Left renal cortex interstitium (tissue), 4 donors: Measurements from ENCODE around the gene CDHR1. TPM values are rescaled to one million over a fixed set of nuclear protein-coding genes. Genes with fewer than 3 reads are reported as not detected.

ENCODE experiments used
- DNase-seq, 4 donors: peaks; one replicate each; pipeline ENCODE4 v3.0.0-alpha.2; 2013; ENCODE audit warnings: low read depth in 4 of 4, low spot score in 2 of 4, missing footprints in 1 of 4
- polyA plus RNA-seq, 4 donors: library from polyadenylated mRNA; unstranded; fragments of 120-200 nt; gene quantifications; one replicate each; pipeline ENCODE4 v1.2.1, GENCODE V29; 2013; ENCODE audit not compliant: insufficient read length in 4 of 4

Gene CDHR1
- polyA plus RNA-seq, 4 donors: 0.64 to 0.99 (median 0.75) TPM

- no peak for DNase-seq
Measured at GRCh38 chr10:84196941-84197340, 2.6 kb downstream of the CDHR1 start.

GRCh38 chr10:84197643-84198042 lies 3.3 kb downstream of the CDHR1 start:
- DNase-seq: no peak

DNA sequence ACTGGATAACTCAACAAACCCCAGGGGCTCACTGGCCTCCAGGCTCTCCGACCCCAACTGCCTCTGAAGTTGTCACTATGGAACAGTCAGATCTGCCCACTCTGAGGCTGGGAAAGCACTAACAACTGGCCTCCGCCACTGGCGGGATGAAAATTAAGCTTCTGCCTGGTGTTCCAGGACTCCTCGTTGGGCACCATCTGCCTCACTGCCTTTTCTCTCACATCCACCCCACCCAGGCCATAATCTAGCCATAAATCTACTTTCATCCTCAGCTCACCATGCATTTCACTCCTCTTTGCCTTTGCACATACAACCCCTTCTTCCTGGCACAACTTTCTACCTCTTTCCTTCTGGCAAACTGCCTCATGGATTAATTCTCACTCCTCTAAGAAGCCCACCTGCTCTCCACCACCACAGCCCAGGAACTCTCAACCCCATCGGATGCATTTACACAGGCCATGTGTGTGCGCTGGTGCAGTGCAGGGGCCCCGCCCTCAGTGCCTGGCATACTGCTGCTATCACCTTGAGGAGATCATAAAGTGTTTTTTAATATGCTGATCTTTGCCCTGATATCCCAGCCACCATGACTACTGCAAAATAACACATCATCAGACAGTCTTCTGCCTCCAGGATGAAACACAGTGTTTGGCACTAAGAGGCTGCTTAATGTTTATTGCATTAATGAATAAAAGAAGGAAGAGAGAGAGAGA lies 4.0 kb downstream of the CDHR1 start:
- DNase-seq: no peak

GRCh38 chr10:84200537-84201243 lies 6.4 kb downstream of the CDHR1 start:
- no peak for DNase-seq

DNA sequence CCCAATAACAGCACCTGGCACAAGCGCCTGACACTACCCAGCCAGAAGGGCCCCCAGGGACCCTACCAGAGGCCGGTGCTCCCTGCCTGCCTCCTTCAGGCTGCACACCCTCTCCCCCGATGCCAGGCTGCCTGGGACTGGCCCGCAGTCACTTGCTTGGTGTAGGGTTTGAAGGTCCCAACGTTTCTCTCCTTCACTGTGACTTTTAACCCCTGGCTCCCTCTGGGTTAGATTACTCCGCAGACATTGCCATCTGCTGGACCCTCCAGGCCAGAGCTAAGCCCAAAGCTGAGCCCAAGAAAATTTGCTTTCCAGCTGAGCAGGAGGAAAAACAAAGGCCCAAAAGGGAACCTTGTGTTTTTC lies 6.9 kb downstream of the CDHR1 start:
- DNase-seq: no peak

DNA sequence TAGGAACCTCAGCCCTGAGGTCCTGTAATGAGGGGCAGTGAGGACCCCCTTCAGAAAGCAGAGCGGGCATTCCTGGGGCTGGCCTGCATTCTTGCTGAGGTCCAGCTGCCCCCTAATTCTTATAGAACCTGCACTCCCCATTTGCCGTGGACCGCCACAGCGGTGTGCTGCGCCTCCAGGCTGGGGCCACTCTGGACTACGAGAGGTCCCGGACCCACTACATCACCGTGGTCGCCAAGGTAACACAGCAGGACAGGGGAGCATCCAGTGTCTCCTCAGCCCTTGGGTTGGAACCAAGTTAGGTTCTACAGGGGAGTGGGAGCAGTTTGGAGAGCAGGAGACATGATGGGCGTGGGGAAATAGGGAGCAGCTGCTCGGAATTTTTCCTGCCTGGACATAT lies 7.3 kb downstream of the CDHR1 start:
- no peak for DNase-seq

DNA sequence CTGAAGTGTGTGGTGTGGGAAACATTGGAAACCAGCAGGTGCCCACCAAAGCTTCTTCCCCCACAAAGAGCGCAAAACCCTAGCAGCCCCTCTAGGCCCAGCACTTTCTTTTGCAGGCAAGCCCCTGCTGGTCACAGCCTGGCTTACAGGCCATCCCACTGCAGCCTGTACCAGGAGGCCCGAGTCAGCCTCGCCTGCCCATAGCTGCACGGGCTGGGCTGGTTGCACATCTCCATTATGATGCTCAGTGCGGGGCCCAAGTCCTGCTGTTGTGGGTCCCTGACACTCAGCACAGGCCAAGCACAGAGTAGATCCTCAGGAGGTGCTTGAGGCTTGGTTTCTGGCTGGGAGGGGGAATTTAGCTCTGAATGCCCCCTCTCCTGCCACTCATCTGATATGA lies 8.0 kb downstream of the CDHR1 start:
- no peak for DNase-seq

DNA sequence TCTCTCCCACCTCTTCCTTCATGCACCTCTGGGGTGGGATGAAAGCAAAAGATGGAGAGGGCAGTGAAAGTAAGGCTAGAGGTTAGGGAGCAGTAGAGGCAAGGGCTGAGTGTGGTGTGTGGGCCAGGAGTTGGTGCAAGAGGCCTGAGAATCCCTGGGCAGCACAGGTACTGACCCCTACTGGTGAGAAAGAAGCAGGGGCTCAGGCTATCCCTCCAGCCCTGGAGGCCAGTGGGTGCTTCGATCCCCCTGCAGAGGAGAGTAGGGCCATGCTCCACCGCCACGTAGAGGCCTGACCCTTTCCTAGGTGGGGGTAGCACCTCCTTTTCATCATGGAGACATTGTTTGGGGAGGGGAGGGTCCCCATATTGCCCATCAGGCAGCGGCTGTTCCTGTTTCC lies 9.8 kb downstream of the CDHR1 start:
- DNase-seq: no peak

DNA sequence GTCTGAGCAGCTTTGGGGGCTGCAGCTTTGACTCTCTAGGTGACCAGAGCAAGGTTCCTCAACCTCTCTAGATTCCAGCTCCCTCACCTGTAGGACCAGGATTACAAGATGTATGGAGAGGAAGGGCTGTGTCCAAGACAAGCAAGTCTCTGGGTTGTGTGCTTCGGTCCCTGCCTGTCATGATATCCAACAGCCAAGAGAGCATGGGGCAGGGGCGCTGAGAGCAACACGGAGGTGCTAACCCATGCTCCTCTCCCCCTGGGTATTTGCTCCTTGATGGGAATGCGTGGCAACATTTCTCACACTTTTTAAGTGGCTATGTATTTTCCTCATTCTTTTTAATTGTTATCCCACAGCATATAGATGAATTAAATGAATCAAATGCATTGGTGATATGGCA lies 10.3 kb downstream of the CDHR1 start:
- DNase-seq: no peak

DNA sequence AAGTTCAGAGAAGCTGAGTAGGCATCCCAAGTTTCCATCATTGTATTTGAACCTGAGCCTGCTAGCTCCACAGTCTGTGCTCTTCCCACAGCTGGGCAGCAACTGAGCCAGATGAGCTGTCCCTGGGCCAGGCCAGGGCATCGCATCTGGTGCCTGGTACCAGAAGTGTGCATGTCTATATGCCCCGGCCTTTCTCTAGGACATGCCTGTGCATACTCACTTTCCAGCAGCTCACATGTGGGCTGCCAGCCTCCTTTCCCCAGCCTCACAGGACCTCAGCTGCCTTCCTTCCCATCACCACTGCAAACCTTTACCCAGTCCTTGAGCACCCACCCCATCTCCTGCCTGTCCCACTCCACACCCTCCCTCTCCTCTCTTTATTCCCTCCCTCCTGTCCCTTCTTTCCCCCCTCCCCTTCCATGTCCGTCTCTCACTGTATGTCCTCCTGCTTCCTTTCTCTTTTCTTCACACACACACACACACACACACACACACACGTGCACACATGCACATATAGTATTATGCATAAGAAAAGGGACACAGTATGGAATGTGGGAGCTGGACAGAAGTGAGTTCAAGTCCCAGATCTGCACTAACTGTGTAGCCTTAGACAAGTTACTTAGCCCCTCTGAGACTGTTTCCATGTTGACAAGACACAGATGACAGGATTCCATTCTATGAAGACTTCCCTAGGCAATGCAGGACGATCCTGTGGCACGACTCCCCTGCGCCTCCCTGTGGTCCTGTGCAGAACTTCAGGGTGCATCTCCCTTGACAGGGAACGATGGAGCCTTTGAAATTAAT lies 10.9 kb downstream of the CDHR1 start:
- DNase-seq: peak in 1 of 4 donors; percentile 16

DNA sequence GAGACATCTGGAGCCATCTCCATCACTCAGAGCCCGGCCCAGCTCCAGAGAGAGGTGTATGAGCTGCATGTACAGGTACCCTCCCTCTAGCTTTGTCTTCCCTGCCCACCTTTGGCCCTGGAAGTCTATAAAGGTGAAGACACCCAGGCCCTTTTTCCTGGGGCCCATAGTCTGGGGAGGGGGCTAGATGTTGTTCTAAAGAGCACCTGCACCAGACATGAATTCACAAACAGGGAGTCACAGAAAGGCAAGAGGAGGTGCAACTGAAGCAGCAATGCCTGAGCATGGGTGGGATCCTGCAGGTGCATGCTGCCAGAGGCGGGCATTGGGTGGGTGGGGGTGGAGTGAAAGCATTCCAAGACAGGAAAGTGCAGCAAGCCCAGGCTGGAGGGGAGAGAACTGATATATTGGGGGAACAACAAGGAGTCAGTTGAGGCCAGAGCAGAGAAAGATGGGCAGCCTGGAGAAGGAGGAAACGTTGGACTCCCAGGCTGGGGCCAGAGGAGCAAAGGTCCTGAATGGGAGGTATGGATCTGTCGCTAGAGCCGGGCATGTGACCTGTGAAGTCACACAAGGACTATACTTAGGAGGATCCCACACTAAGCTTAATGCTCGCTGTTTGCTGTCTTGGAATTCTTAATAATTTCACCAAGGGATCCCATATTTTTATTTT lies 11.7 kb downstream of the CDHR1 start:
- no peak for DNase-seq

DNA sequence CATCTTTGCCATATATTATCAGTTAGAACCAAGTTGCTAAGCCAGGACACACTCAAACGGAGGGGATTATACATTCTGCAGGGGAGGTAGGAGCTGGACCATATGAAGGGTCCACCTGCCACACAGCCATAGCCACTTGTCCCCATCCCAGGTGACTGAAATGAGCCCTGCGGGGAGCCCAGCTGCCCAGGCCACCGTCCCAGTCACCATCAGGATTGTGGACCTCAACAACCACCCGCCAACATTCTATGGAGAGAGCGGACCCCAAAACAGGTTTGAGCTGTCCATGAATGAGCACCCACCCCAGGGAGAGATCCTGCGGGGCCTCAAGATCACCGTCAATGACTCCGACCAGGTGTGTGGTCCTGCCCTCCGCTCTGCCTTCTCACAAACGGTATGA lies 13.7 kb downstream of the CDHR1 start:
- no peak for DNase-seq

GRCh38 chr10:84211566-84211965 lies 17.2 kb downstream of the CDHR1 start:
- no peak for DNase-seq

- no peak for DNase-seq
Measured at GRCh38 chr10:84212014-84212413, 17.7 kb downstream of the CDHR1 start.

GRCh38 chr10:84213076-84213475 lies 18.7 kb downstream of the CDHR1 start:
- DNase-seq: no peak

DNA sequence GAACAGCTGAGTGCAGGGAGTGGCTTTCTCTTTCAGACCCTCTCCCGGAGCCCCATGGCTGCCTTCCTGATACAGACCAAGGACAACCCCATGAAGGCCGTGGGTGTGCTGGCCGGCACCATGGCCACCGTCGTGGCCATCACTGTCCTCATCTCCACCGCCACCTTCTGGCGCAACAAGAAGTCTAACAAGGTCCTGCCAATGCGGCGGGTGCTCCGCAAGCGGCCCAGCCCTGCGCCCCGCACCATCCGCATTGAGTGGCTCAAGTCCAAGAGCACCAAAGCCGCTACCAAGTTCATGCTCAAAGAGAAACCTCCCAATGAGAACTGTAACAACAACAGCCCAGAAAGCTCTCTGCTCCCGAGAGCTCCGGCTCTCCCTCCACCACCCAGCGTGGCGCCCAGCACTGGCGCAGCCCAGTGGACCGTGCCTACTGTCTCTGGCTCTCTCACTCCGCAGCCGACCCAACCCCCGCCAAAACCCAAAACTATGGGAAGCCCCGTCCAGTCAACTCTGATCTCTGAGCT lies 19.8 kb downstream of the CDHR1 start:
- DNase-seq: no peak

DNA sequence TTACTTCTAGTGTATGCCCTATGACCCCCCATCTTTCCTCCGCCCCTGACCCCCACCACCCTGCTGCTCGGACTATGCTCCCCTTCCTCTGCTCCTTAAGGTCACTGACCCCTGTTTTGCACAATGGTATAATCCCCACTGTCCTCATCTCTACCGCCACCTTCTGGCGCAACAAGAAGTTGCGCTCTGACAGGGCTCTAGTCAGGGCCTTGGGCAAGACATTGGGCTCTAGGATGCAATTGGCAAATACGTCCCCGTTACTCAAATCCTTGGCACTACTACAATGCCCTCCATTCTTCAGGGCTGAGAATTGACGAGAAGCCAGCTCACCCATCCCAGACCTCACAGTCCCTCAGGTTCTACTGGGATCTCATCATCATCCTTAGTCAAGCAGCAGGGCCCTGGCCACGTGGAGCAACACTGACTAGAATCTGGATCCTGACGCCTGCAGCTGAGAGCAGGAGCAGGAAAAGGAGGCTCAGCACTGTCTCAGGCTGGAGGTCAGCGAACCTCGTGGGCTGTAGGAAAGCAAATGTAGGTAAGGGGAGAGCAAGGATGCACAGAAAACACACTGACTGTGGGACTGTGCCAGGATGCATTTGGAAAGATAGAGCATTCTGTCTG lies 20.4 kb downstream of the CDHR1 start:
- DNase-seq: no peak

GRCh38 chr10:84216834-84217233 lies 22.5 kb downstream of the CDHR1 start:
- DNase-seq: no peak

- DNase-seq: no peak
Measured at GRCh38 chr10:84217746-84218145, 23.4 kb downstream of the CDHR1 start.

DNA sequence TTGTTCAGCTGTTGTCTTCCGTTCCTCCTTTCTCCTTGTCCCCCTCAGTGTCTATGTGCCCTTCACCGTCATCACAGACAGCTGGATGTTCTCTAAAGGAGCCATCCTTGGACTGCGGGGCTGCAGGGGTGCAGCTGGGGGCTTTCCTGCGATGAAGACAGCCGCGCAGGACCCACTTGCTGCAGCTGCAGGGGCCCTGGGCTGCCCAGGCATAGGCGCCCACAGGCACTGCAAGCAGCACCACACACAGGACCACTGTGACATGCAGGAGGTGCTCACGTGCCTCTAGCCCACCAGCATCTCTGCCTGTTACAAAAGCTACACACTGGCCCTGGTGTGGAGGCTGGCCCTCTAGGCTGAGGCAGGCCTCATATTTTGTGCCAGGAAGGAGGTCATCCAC lies 27.6 kb downstream of the CDHR1 start:
- no peak for DNase-seq
